Measurements from ENCODE around the gene SPDEF. TPM values are rescaled to one million over a fixed set of nuclear protein-coding genes. Genes with fewer than 3 reads are reported as not detected.

The SPDEF gene
- total RNA-seq, 1 experiment from 2014 or later: not detected

DNA sequence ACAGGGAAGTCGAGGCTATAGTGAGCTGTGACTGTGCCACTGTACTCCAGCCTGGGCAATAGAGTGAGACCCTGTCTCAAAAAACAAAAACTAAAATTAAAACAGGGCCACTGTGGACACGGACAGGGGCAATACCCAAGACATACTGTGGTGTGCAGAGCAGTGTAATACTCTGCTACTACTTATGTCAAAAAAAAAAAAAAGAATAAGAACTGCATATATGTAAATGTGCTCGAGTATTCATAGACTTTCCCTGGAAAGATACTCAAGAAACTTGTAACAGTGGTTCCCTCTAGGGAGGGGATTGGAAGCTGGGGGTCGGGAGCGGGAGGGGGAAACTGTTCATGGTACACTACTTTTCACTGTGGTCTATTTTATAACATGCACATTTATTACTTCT, 15.9 kb downstream of the SPDEF start:
- Histone ChIP-seq H3K9me3 (no peaks in the 10 kb centered on the region), H3K36me3 (no peaks in the 10 kb centered on the region), H3K4me3 (no peak overlapping the region), H3K27me3 (no peaks in the 10 kb centered on the region)
- no peak for DNase-seq

DNA sequence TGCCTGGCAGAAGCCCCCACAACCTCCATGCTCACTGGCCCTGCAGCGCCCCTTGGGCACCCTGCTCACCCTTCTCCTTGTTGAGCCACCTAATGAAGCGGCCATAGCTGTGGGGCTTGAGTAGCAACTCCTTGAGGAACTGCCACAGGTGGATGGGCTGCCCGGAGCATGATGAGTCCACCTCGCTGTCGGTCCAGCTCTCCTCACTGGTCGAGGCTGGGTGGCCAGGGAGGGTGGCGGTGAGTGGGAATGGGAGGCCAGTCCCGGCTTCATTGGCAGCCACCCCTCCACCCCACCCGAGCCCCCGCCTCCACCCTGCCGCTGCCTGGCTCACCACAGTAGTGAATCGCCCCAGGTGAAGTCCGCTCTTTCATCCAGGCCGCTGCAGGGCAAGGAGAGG, 16.9 kb downstream of the SPDEF start:
- no peaks in the 10 kb centered on the region for H3K36me3 ChIP-seq
- H3K9me3 ChIP-seq: no peaks in the 10 kb centered on the region
- H3K4me3 ChIP-seq: no peak overlapping the region
- H3K27me3 ChIP-seq: no peaks in the 10 kb centered on the region
- DNase-seq: no peak

- no peak for DNase-seq
- Histone ChIP-seq H3K36me3 (no peaks in the 10 kb centered on the region), H3K27me3 (no peaks in the 10 kb centered on the region), H3K9me3 (no peaks in the 10 kb centered on the region), H3K4me3 (no peak overlapping the region)
Observed at GRCh38 chr6:34538581-34538980, 17.5 kb downstream of the SPDEF start.

- no peaks in the 10 kb centered on the region for H3K36me3 ChIP-seq
- no peak for DNase-seq
- H3K27me3 ChIP-seq: no peaks in the 10 kb centered on the region
- no peaks in the 10 kb centered on the region for H3K9me3 ChIP-seq
- no peak overlapping the region for H3K4me3 ChIP-seq
Observed at GRCh38 chr6:34537922-34538550, 18.1 kb downstream of the SPDEF start.

DNA sequence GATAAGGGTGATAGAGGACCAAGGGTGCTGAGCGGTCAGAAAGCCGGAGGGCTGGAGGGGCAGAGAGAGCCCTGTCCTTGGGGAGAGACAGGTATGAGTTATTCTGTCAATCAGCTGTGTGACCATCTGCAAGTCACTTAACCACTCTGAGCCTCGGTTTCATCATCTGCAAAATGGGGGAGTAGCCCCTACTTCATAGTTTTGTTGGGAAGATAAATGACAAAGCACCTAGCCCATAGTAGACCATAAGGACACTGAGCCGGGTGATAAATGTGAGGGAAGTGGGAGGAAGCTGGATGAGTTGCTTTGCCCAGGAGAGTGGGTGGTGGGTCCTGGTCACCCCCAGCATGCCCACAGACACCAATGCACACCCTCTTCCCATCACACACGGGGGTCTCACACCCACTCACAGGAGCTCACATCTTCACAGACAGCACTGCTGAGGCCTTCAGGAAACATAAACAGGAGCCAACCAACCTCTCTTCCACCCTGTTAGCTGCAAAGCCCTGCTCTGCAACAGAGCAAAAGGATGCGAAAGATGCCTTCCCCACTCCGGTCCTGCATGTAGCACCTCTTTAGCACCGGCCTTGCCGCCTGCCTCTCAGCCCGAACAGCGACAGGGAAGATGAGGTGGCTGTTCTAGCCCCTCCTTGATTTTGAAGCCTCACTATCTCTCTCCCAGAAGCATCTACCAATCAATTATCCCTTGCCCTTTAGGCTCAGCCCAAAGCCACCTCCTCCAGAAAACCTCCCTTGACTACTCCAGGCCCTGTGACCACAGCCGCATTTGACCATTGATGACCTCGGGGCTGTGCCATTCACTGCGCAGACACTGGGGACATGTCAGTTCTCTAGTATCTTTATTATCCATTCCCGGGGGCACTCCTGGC, 18.9 kb downstream of the SPDEF start:
- no peak for DNase-seq
- Histone ChIP-seq H3K36me3 (no peaks in the 10 kb centered on the region), H3K27me3 (no peaks in the 10 kb centered on the region), H3K4me3 (no peak overlapping the region), H3K9me3 (no peaks in the 10 kb centered on the region)

- DNase-seq: peak; percentile 62
- H3K36me3 ChIP-seq: no peaks in the 10 kb centered on the region
- no peaks in the 10 kb centered on the region for H3K27me3 ChIP-seq
- no peak overlapping the region for H3K4me3 ChIP-seq
- H3K9me3 ChIP-seq: no peaks in the 10 kb centered on the region
Observed at GRCh38 chr6:34536251-34536958, 19.7 kb downstream of the SPDEF start.

DNA sequence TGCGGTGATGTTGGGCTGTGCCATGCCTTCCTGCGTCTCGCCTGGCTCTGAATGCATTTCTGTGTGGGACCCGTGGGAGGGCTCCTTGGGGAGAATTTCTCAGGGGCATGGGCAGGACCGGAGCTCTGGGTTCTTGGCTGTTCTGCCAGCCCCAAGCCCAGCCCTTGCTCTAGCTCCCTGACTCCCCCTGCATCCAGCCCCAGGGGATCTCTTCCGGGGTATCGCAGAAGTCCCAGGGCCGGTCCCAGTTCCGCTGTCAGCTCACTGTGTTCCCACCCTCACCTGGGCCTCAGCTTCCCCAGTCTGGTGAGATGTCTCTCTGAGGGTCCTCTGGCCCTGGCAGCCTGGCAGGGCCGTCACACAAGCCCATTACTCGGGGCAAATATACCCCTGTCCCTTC, 20.5 kb downstream of the SPDEF start:
- no peaks in the 10 kb centered on the region for H3K9me3 ChIP-seq
- H3K27me3 ChIP-seq: no peaks in the 10 kb centered on the region
- H3K36me3 ChIP-seq: no peaks in the 10 kb centered on the region
- DNase-seq: no peak
- H3K4me3 ChIP-seq: no peak overlapping the region

DNA sequence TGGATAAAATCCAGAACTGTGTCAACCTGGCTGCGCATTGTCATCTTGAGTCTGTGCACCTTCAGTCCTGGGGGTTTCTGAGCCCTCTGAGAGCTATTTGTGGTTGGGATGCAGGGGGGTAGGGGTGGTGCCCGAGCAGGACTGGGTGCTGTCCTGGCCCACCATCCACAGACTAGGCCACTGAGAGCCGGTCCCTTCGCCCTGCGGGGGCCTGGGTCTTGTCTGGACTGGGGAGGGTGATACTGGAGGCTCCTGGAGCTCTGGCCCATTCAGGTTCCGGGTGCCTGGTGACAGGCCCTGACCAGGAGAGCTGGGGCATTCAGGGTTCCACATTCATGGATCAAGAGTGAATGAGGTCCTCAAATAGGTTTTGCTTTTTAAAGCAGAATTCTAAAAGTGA, 20.9 kb downstream of the SPDEF start:
- H3K9me3 ChIP-seq: no peaks in the 10 kb centered on the region
- no peaks in the 10 kb centered on the region for H3K27me3 ChIP-seq
- no peaks in the 10 kb centered on the region for H3K36me3 ChIP-seq
- H3K4me3 ChIP-seq: no peak overlapping the region
- DNase-seq: no peak

- H3K4me3 ChIP-seq: no peak overlapping the region
- DNase-seq: no peak
- no peaks in the 10 kb centered on the region for H3K9me3 ChIP-seq
- H3K36me3 ChIP-seq: no peaks in the 10 kb centered on the region
- no peaks in the 10 kb centered on the region for H3K27me3 ChIP-seq
Observed at GRCh38 chr6:34534656-34535055, 21.5 kb downstream of the SPDEF start.

- H3K9me3 ChIP-seq: no peaks in the 10 kb centered on the region
- no peak for DNase-seq
- H3K36me3 ChIP-seq: no peaks in the 10 kb centered on the region
- H3K27me3 ChIP-seq: no peaks in the 10 kb centered on the region
- H3K4me3 ChIP-seq: no peak overlapping the region
Observed at GRCh38 chr6:34534146-34534545, 22.0 kb downstream of the SPDEF start.

GRCh38 chr6:34532230-34532629, 23.9 kb downstream of the SPDEF start:
- no peak for DNase-seq
- H3K36me3 ChIP-seq: no peaks in the 10 kb centered on the region
- no peaks in the 10 kb centered on the region for H3K27me3 ChIP-seq
- peak overlapping the region; percentile 55 for H3K4me3 ChIP-seq
- H3K9me3 ChIP-seq: no peaks in the 10 kb centered on the region

DNA sequence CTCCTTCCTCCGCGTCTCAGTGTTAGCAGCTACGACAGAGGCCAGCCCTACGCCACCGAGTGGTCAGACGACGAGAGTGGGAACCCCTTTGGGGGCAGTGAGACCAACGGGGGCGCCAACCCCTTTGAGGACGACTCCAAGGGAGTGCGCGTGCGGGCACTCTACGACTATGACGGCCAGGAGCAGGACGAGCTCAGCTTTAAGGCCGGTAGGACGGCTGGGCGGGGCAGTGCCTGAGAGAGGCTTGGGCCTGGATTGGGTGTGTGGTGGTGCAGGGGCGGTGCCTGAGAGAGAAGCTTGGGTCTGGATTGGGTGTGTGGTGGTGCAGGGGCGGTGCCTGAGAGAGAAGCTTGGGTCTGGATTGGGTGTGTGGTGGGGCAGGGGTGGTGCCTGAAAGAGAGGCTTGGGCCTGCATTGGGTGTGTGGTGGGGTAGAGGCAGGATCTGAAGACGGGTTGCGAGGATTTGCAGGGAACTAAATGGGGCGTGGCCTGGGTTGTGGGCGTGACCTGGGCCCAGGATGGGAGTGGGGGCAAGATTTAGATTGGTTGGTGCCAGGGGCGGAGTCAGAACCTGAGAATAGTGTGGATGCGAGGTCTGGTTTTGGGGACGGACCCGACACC, 24.4 kb downstream of the SPDEF start:
- H3K4me3 ChIP-seq: peak overlapping the region; percentile 55
- no peaks in the 10 kb centered on the region for H3K9me3 ChIP-seq
- DNase-seq: peak; percentile 98
- no peaks in the 10 kb centered on the region for H3K36me3 ChIP-seq
- H3K27me3 ChIP-seq: no peaks in the 10 kb centered on the region

DNA sequence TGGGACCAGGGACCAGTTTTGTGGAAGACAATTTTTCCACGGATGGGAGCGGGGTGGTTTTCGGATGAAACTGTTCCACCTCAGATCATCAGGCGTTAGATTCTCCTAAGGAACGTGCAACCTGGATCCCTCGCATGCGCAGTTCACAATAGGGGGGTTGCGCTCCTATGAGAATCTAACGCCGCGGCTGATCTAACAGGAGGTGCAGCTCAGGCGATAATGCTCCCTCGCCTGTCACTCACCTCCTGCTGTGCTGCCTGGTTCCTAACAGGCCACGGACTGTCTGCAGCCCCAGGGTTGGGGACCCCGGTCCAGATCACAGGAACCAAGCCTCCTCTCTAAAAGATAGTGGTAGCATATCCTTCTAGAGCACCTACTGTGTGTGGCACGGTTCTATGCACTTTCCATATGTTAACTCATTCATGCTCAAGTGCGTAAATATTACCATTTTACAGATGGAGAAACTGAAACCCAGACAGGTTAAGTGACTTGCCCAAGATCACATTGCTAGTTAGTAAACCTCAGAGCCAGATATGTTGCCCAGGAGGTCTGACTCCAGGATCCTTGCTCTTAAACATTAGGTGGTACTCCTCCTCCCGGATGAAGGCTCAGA, 25.3 kb downstream of the SPDEF start:
- DNase-seq: no peak
- Histone ChIP-seq H3K27me3 (no peaks in the 10 kb centered on the region), H3K36me3 (no peaks in the 10 kb centered on the region), H3K9me3 (no peaks in the 10 kb centered on the region), H3K4me3 (peak overlapping the region; percentile 49)

- H3K27me3 ChIP-seq: no peaks in the 10 kb centered on the region
- DNase-seq: no peak
- no peaks in the 10 kb centered on the region for H3K36me3 ChIP-seq
- no peak overlapping the region for H3K4me3 ChIP-seq
- H3K9me3 ChIP-seq: no peaks in the 10 kb centered on the region
Observed at GRCh38 chr6:34529665-34530327, 26.3 kb downstream of the SPDEF start.

- Histone ChIP-seq H3K4me3 (no peak overlapping the region), H3K36me3 (no peaks in the 10 kb centered on the region), H3K9me3 (no peaks in the 10 kb centered on the region), H3K27me3 (no peaks in the 10 kb centered on the region)
- DNase-seq: no peak
Observed at GRCh38 chr6:34528996-34529664, 27.0 kb downstream of the SPDEF start.

Measured in MG63 (cell line).